HepG2 (cell line): ENCODE data around the gene SAMD8. TPM values are rescaled to one million over a fixed set of nuclear protein-coding genes. Genes with fewer than 3 reads are reported as not detected.

ENCODE experiments used
- ATAD3A ChIP-seq: sonication (generic); formaldehyde crosslinking; IDR thresholded peaks from 2 replicates; pipeline ENCODE4 v1.4.0; 2020; ENCODE audit warnings: missing genetic modification reagents
- ATF3 ChIP-seq: sonication (generic); formaldehyde crosslinking; IDR thresholded peaks from 2 replicates; pipeline ENCODE4 v1.4.0; 2020; ENCODE audit warnings: missing genetic modification reagents
- BRD4 ChIP-seq: sonication (generic); formaldehyde crosslinking; IDR thresholded peaks from 2 replicates; pipeline ENCODE4 v1.4.0; 2020; ENCODE audit warnings: missing genetic modification reagents
- CCDC6 ChIP-seq: sonication (generic); formaldehyde crosslinking; IDR thresholded peaks from 2 replicates; pipeline ENCODE4 v1.8.1; 2022; ENCODE audit warnings: mild to moderate bottlenecking, missing genetic modification reagents, moderate library complexity
- CREM ChIP-seq, 2 experiments: sonication (generic) in 1 of 2; formaldehyde crosslinking in 1 of 2; IDR thresholded peaks; 2 replicates each; pipeline versions ENCODE4 v1.4.0 to v1.6.1; 2016 to 2020; ENCODE audit warnings: antibody characterized with exemption in 1 of 2, mild to moderate bottlenecking in 1 of 2, missing genetic modification reagents in 1 of 2
- ETS1 ChIP-seq: sonication (generic); formaldehyde crosslinking; IDR thresholded peaks from 2 replicates; pipeline ENCODE4 v1.4.0; 2020; ENCODE audit warnings: missing genetic modification reagents
- ETV5 ChIP-seq: IDR thresholded peaks from 2 replicates; pipeline ENCODE4 v1.6.1; 2018; ENCODE audit warnings: missing biosample characterization, missing genetic modification reagents, inconsistent platforms, borderline replicate concordance
- IRX3 ChIP-seq: sonication (generic); formaldehyde crosslinking; IDR thresholded peaks from 2 replicates; pipeline ENCODE4 v1.8.1; 2023; ENCODE audit warnings: mild to moderate bottlenecking, low read depth, missing genetic modification reagents, borderline replicate concordance
- KDM4B ChIP-seq: sonication (generic); formaldehyde crosslinking; IDR thresholded peaks from 2 replicates; pipeline ENCODE4 v1.4.0; 2020; ENCODE audit warnings: missing genetic modification reagents
- KLF9 ChIP-seq: IDR thresholded peaks from 2 replicates; pipeline ENCODE4 v1.6.1; 2016; ENCODE audit warnings: low read depth
- MIER3 ChIP-seq: IDR thresholded peaks from 2 replicates; pipeline ENCODE4 v1.6.1; 2016; ENCODE audit warnings: missing compliant biosample characterization, borderline replicate concordance
- PRMT3 ChIP-seq: sonication (generic); formaldehyde crosslinking; IDR thresholded peaks from 2 replicates; pipeline ENCODE4 v1.8.1; 2022; ENCODE audit warnings: low read depth, mild to moderate bottlenecking, moderate library complexity, missing genetic modification reagents, borderline replicate concordance
- RCOR2 ChIP-seq: IDR thresholded peaks from 2 replicates; pipeline ENCODE4 v1.6.1; 2016; ENCODE audit warnings: missing biosample characterization, missing genetic modification reagents
- RFX3 ChIP-seq: IDR thresholded peaks from 2 replicates; pipeline ENCODE4 v1.6.1; 2016; ENCODE audit warnings: missing biosample characterization, missing genetic modification reagents
- SIX4 ChIP-seq: sonication (generic); formaldehyde crosslinking; IDR thresholded peaks from 2 replicates; pipeline ENCODE4 v1.4.0; 2020; ENCODE audit warnings: missing genetic modification reagents
- TBL1XR1 ChIP-seq: fragments of 150-350 bp; IDR thresholded peaks from 2 replicates; pipeline ENCODE4 v1.6.1; 2014; ENCODE audit warnings: borderline replicate concordance, low read length; ENCODE audit not compliant: partially characterized antibody
- TP53 ChIP-seq: sonication (generic); formaldehyde crosslinking; conservative IDR thresholded peaks from 2 replicates; pipeline ENCODE4 v1.4.0; 2020; ENCODE audit warnings: missing genetic modification reagents
- WIZ ChIP-seq: sonication (generic); formaldehyde crosslinking; IDR thresholded peaks from 2 replicates; pipeline ENCODE4 v1.5.1; 2020; ENCODE audit warnings: mild to moderate bottlenecking, missing genetic modification reagents
- ZNF430 ChIP-seq: sonication (generic); formaldehyde crosslinking; IDR thresholded peaks from 2 replicates; pipeline ENCODE4 v1.9.0; 2021; ENCODE audit warnings: mild to moderate bottlenecking, missing genetic modification reagents
- ZNF605 ChIP-seq: sonication (generic); formaldehyde crosslinking; IDR thresholded peaks from 2 replicates; pipeline ENCODE4 v1.8.0; 2022; ENCODE audit warnings: mild to moderate bottlenecking, missing genetic modification reagents
- ZNF619 ChIP-seq: sonication (generic); formaldehyde crosslinking; IDR thresholded peaks from 2 replicates; pipeline ENCODE4 v1.4.0; 2020; ENCODE audit warnings: mild to moderate bottlenecking, missing genetic modification reagents
- ZNF761 ChIP-seq: sonication (generic); formaldehyde crosslinking; conservative IDR thresholded peaks from 2 replicates; pipeline ENCODE4 v1.4.0; 2020; ENCODE audit warnings: mild to moderate bottlenecking, missing genetic modification reagents
- ZNF782 ChIP-seq: sonication (generic); formaldehyde crosslinking; IDR thresholded peaks from 2 replicates; pipeline ENCODE4 v1.4.0; 2020; ENCODE audit warnings: missing genetic modification reagents, mild to moderate bottlenecking, borderline replicate concordance
- ZNF784 ChIP-seq: sonication (generic); formaldehyde crosslinking; IDR thresholded peaks from 2 replicates; pipeline ENCODE4 v1.5.1; 2020; ENCODE audit warnings: missing genetic modification reagents, mild to moderate bottlenecking, borderline replicate concordance
- ZNF878 ChIP-seq: sonication (generic); formaldehyde crosslinking; IDR thresholded peaks from 2 replicates; pipeline ENCODE4 v1.8.1; 2023; ENCODE audit warnings: mild to moderate bottlenecking, missing genetic modification reagents, moderate library complexity
- ZNF883 ChIP-seq: sonication (generic); formaldehyde crosslinking; IDR thresholded peaks from 2 replicates; pipeline ENCODE4 v1.5.1; 2020; ENCODE audit warnings: mild to moderate bottlenecking, missing genetic modification reagents; ENCODE audit errors: not compliant biosample characterization
- polyA plus RNA-seq, 8 experiments: library from polyadenylated mRNA; depleted of rRNA in 3 of 8; stranded (reverse) in 7 of 8; unstranded in 1 of 8; fragments of >200 nt; fragmentation: Illumina TruSeq in 4 of 8; extraction: Trizol in 4 of 8; gene quantifications; 2 replicates each; pipeline versions ENCODE4 v1.2.1 to v1.2.3, GENCODE V29; 2011 to 2016; ENCODE audit warnings: low read depth in 4 of 8, missing spikeins in 1 of 8, mixed read lengths in 1 of 8; ENCODE audit not compliant: insufficient read depth in 1 of 8
- total RNA-seq, 5 experiments: library from RNA; depleted of rRNA; stranded (reverse); fragments of >200 nt; fragmentation: Illumina TruSeq; extraction: Trizol; gene quantifications; 2 replicates each; pipeline ENCODE4 v1.2.3, GENCODE V29; 2016; ENCODE audit warnings: low read depth in 1 of 5
- TF ChIP-seq, protein P1 (sequence below): IDR thresholded peaks from 2 replicates; pipeline ENCODE4 v1.6.1; 2016

The SAMD8 gene
- total and polyA plus RNA-seq, 2 of the 13 experiments (the other 11 are each of a cell fraction or from before 2014, with no cell fraction given), result 10.4 to 13.2 TPM

DNA sequence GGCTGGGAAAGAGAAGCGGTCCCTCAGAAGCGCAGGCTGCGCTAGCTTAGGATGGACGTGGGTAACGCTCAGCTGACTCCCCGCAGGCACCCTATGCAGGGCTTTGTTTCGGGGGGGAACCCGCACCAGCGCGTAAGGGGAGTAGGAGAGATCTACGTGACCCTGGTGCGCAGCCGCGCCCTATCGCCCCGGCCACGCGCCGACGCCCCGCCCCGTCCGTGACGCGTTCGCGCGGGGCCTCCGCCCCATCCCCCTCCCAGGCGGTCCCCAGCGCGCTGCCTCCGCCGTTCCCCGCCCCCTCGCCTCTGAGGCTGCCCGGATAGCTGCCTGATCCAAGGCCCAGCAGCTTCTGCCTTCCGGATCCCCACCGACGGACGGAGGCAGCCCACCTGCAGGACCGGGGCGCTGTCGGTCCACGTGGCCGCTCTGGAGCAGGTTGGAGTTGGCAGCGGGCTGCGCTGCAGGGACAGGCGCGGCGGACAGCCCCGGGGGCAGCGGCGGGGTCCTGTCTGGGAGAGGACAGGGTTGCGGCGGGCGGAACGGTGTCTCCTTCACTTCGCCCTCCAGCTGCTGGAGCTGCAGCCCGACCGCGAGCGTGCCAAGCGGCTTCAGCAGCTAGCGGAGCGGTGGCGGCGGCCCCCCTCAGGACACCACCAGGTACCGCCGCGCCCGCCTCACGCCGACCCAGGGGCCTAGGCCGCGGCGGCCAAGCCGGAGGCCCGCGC is 99.0 kb downstream of the SAMD8 start, which contains the start of gene VDAC2 (continued):
- TF ChIP-seq IRX3 (CRISPR knock-in tag) (peak; percentile 54; the same call in 1 of the 2 replicates), ZNF619 (CRISPR knock-in tag) (peak; percentile 50; the same call in 1 of the 2 replicates), ZNF784 (CRISPR knock-in tag) (peak; percentile 49; the same call in 1 of the 2 replicates), PRMT3 (CRISPR knock-in tag) (0 out of 2 replicates have a peak, but pooled peaks have one; percentile 36), ETS1 (CRISPR knock-in tag) (0 out of 2 replicates have a peak, but pooled peaks have one; percentile 71), ZNF605 (CRISPR knock-in tag) (peak; percentile 78), SIX4 (CRISPR knock-in tag) (peak; percentile 56), ETV5 (CRISPR knock-in tag) (peak; percentile 75), ZNF430 (CRISPR knock-in tag) (peak; percentile 97), ATAD3A (CRISPR knock-in tag) (0 out of 2 replicates have a peak, but pooled peaks have one; percentile 37), WIZ (CRISPR knock-in tag) (0 out of 2 replicates have a peak, but pooled peaks have one; percentile 44), RCOR2 (no peak), BRD4 (CRISPR knock-in tag) (peak; percentile 90; the same call in 1 of the 2 replicates), ZNF782 (peak; percentile 56; the same call in 1 of the 2 replicates), CCDC6 (CRISPR knock-in tag) (peak; percentile 67), ZNF878 (CRISPR knock-in tag) (no peak), TBL1XR1 (peak; percentile 53), ATF3 (CRISPR knock-in tag) (0 out of 2 replicates have a peak, but pooled peaks have one; percentile 12), RFX3 (CRISPR knock-in tag) (no peak), KLF9 (CRISPR knock-in tag) (peak; percentile 57; the same call in 1 of the 2 replicates), KDM4B (peak; percentile 87), TP53 (CRISPR knock-in tag) (0 out of 2 replicates have a peak, but pooled peaks have one; percentile 48), MIER3 (CRISPR knock-in tag) (peak; percentile 58; the same call in 1 of the 2 replicates), CREM (IDR thresholded peaks at IDR 0.05) (no peak; the same call in 1 of the 2 replicates), CREM (CRISPR knock-in tag; IDR thresholded peaks at IDR 0.05) (0 out of 2 replicates have a peak, but pooled peaks have one; percentile 24), ZNF883 (peak; percentile 48), ZNF761 (CRISPR knock-in tag) (peak; percentile 60; the same call in 1 of the 2 replicates)
- TF ChIP-seq, protein P1, sequence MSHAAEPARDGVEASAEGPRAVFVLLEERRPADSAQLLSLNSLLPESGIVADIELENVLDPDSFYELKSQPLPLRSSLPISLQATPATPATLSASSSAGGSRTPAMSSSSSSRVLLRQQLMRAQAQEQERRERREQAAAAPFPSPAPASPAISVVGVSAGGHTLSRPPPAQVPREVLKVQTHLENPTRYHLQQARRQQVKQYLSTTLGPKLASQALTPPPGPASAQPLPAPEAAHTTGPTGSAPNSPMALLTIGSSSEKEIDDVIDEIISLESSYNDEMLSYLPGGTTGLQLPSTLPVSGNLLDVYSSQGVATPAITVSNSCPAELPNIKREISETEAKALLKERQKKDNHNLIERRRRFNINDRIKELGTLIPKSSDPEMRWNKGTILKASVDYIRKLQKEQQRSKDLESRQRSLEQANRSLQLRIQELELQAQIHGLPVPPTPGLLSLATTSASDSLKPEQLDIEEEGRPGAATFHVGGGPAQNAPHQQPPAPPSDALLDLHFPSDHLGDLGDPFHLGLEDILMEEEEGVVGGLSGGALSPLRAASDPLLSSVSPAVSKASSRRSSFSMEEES (CRISPR knock-in tag), result peak; percentile 52; the same call in 1 of the 2 replicates
